Endothelial cell (in vitro differentiated cells): ENCODE results near the gene TRIM32. TPM values are rescaled to one million over a fixed set of nuclear protein-coding genes. Genes with fewer than 3 reads are reported as not detected.

ENCODE experiments used
- DNase-seq: peaks from one replicate; pipeline ENCODE4 v3.0.0; 2021; ENCODE audit warnings: low spot score
- H3K27ac Mint-ChIP-seq: one replicate; pipeline ENCODE4 v1.8.0; 2021; ENCODE audit warnings: mixed read lengths, inconsistent platforms; ENCODE audit not compliant: unreplicated experiment
- H3K27me3 Mint-ChIP-seq: one replicate; pipeline ENCODE4 v1.8.0; 2021; ENCODE audit warnings: mild to moderate bottlenecking, moderate library complexity, mixed read lengths, inconsistent platforms; ENCODE audit not compliant: unreplicated experiment
- H3K36me3 Mint-ChIP-seq: one replicate; pipeline ENCODE4 v1.8.0; 2021; ENCODE audit warnings: mild to moderate bottlenecking, low read depth, mixed read lengths, inconsistent platforms; ENCODE audit not compliant: unreplicated experiment
- H3K4me1 Mint-ChIP-seq: one replicate; pipeline ENCODE4 v1.8.0; 2021; ENCODE audit warnings: mild to moderate bottlenecking, mixed read lengths, inconsistent platforms; ENCODE audit not compliant: unreplicated experiment
- H3K4me3 Mint-ChIP-seq: one replicate; pipeline ENCODE4 v1.8.0; 2021; ENCODE audit warnings: mild to moderate bottlenecking, mixed read lengths, inconsistent platforms; ENCODE audit not compliant: unreplicated experiment
- H3K9me3 Mint-ChIP-seq: one replicate; pipeline ENCODE4 v1.8.0; 2021; ENCODE audit warnings: mixed read lengths, inconsistent platforms; ENCODE audit not compliant: unreplicated experiment
- long read RNA-seq: library from polyadenylated mRNA; unstranded; transcript quantifications from one replicate; pipeline ENCODE4 v2.0.0, GENCODE V29; 2020; ENCODE audit not compliant: unreplicated experiment
- total RNA-seq: library from RNA; stranded (reverse); fragmentation: NEBNext Ultra II Directional; extraction: Animal tissue kit (Norgen Biotek cat#: 25700); gene quantifications from one replicate; pipeline ENCODE4 v1.2.1, GENCODE V29; 2021; ENCODE audit not compliant: unreplicated experiment
- TF ChIP-seq, protein P1 (sequence below): fragments of 200-600 bp; sonication (generic); IDR thresholded peaks from one replicate; pipeline ENCODE4 v1.5.0; 2021; ENCODE audit warnings: antibody characterized with exemption; ENCODE audit not compliant: unreplicated experiment

Gene TRIM32
- 24.7 TPM for total RNA-seq
- long read RNA-seq, partial matches to known transcripts = 0 of 1 reads
- long read RNA-seq, other reads (novel, unspliced or antisense) = 0 of 1 reads

DNA sequence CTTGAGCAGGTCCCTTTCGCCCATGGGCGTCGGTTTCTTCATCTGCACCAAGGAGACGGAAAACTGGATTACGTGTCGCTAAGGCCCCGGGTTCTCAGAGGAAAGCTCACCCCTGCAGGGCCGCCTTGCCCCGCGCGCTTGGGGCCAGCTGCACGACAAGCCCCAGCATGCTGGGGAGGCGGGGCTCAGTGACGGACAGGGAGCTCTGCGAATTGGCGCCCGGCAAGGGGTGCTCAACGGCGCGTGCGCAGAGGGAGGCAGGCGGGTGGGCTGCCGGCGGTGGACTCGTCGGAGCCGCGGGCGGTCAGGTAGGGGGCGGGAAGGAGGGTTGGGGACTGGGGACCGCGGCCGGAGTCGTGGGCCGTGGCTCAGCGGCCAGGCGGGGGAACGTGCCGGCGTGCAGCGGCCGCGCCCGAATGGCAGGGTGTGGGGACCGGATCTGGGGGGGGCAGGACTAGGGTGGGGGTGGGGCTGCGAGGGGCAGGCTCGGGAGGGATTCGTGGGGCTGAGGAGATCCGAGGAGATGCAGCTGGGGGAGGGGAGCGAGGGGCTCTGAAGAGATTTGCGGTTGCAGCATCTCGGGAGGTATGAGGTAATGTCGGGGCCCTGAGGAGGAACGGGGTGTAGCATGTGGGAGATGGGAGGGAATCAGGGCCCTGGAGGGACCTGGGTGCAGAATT is at the start of gene TRIM32:
TRIM32 (plus strand) TSS at position 232 of the 680 bp plus-strand sequence. CDS start 10,438 bp downstream, outside the sequence.
- Mint-ChIP-seq H3K27me3 (peaks cover 7% of the 10 kb centered on the region), H3K4me1 (peaks cover 19% of the 10 kb centered on the region), H3K36me3 (no peaks in the 10 kb centered on the region), H3K4me3 (peak within 1 kb of the TSS; percentile 97), H3K27ac (peak within 1 kb of the TSS; percentile 70), H3K9me3 (no peaks in the 10 kb centered on the region)
- TF ChIP-seq, protein P1, sequence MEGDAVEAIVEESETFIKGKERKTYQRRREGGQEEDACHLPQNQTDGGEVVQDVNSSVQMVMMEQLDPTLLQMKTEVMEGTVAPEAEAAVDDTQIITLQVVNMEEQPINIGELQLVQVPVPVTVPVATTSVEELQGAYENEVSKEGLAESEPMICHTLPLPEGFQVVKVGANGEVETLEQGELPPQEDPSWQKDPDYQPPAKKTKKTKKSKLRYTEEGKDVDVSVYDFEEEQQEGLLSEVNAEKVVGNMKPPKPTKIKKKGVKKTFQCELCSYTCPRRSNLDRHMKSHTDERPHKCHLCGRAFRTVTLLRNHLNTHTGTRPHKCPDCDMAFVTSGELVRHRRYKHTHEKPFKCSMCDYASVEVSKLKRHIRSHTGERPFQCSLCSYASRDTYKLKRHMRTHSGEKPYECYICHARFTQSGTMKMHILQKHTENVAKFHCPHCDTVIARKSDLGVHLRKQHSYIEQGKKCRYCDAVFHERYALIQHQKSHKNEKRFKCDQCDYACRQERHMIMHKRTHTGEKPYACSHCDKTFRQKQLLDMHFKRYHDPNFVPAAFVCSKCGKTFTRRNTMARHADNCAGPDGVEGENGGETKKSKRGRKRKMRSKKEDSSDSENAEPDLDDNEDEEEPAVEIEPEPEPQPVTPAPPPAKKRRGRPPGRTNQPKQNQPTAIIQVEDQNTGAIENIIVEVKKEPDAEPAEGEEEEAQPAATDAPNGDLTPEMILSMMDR = no peak
- DNase-seq = peak; percentile 96

DNA sequence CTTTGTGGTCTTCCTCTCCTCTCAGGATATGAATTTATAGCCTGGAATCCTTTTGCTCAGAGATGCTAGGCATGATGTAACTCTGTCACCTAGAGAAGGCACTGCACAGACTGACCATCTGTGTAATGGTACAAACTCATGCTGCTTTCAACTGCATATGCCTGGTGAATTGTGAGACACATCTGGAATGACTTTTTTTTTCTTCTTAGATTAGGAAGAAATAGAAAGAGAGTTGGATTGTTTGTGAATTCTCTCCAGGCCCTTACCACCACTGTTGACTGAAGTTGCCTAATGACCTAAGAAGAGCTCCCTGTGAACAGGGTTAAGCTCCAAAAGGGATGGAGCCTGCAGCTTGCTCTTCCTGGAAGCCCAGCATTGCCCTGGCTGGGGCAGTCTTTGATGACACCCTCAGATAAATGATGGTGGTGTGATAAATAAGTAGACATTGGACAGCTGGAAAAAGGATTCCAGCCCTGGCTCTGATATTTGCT is 47.8 kb upstream of the TRIM32 start:
- Mint-ChIP-seq H3K36me3 (no peaks in the 10 kb centered on the region), H3K4me3 (no peak overlapping the region), H3K27me3 (peaks cover 3% of the 10 kb centered on the region), H3K27ac (no peak overlapping the region), H3K9me3 (no peaks in the 10 kb centered on the region), H3K4me1 (no peaks in the 10 kb centered on the region)
- no peak for DNase-seq
- TF ChIP-seq, protein P1 = no peak

DNA sequence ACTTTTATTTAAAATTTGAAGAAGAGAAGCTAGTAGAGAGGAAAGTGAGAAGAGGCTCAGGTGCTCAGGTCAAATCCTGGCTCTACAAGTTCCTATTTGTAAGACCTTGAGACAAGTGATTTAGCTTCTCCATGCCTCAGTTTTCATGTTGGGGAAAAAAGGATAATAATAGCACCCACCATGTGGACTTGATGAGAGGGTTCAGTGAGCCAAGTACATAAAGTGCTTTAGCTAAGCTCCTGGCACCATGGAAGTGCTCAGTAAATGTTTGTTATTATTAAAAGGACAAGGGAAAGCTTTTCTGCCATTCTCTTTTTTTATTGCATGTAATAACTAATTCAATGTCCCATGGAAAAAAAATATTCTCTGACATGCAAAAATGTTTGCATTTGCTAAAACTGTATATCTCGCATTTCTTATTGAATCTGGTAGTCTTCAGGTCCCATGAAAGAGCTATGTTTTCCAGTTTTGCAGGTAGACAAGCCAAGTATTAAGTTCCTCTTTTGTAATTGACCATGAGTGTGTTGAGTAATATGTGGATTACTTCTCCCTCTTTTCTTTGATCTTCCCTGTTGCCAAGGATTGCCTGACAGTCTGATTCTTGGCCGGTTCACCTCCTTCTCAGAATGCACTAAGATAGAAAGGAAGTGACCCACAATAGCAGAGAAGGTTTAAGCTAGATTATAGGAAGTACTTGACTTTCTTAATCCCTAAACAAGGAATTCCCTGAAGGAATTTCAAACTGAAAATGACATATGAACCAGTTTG is 45.6 kb upstream of the TRIM32 start:
- no peak for DNase-seq

GRCh38 chr9:116643691-116644090 is 43.4 kb upstream of the TRIM32 start:
- H3K27me3 Mint-ChIP-seq = peaks cover 3% of the 10 kb centered on the region
- H3K4me3 Mint-ChIP-seq = no peak overlapping the region
- H3K4me1 Mint-ChIP-seq = no peaks in the 10 kb centered on the region
- DNase-seq = no peak
- no peaks in the 10 kb centered on the region for H3K36me3 Mint-ChIP-seq
- H3K9me3 Mint-ChIP-seq = no peaks in the 10 kb centered on the region
- TF ChIP-seq, protein P1 = no peak
- no peak overlapping the region for H3K27ac Mint-ChIP-seq

More for the DNA sequence above, 45.6 kb upstream of the TRIM32 start:
- Mint-ChIP-seq H3K36me3 (no peaks in the 10 kb centered on the region), H3K4me3 (no peak overlapping the region), H3K27me3 (peaks cover 3% of the 10 kb centered on the region), H3K4me1 (no peaks in the 10 kb centered on the region), H3K27ac (no peak overlapping the region), H3K9me3 (no peaks in the 10 kb centered on the region)
- TF ChIP-seq, protein P1 = no peak
